ENCODE results near the gene FHIT.

Gene FHIT

GRCh38 chr3:60073228-60073627, 1178.0 kb downstream of the FHIT start:
- DNase-seq = no peak

GRCh38 chr3:60070366-60070765, 1180.9 kb downstream of the FHIT start:
- DNase-seq = no peak

GRCh38 chr3:60065227-60065868, 1185.9 kb downstream of the FHIT start:
- no peak for DNase-seq

- no peak for DNase-seq
These were observed 1186.8 kb downstream of the FHIT start for GRCh38 chr3:60064210-60065178.

GRCh38 chr3:60056404-60056803, 1194.8 kb downstream of the FHIT start:
- DNase-seq = no peak

- DNase-seq = no peak
These were observed 1195.5 kb downstream of the FHIT start for GRCh38 chr3:60055765-60056164.

GRCh38 chr3:60053526-60054265, 1197.6 kb downstream of the FHIT start:
- DNase-seq = no peak

- no peak for DNase-seq
These were observed 1202.8 kb downstream of the FHIT start for GRCh38 chr3:60048447-60048848.

GRCh38 chr3:60047426-60048200, 1203.6 kb downstream of the FHIT start:
- no peak for DNase-seq

GRCh38 chr3:60046210-60046609, 1205.0 kb downstream of the FHIT start:
- no peak for DNase-seq

GRCh38 chr3:60045686-60046085, 1205.6 kb downstream of the FHIT start:
- no peak for DNase-seq

- no peak for DNase-seq
These were observed 1214.4 kb downstream of the FHIT start for GRCh38 chr3:60036803-60037202.

- no peak for DNase-seq
These were observed 1217.3 kb downstream of the FHIT start for GRCh38 chr3:60033901-60034453.

GRCh38 chr3:60030982-60031381, 1220.3 kb downstream of the FHIT start:
- DNase-seq = no peak

GRCh38 chr3:60028233-60028632, 1223.0 kb downstream of the FHIT start:
- DNase-seq = no peak

- no peak for DNase-seq
These were observed 1223.9 kb downstream of the FHIT start for GRCh38 chr3:60027335-60027734.

- no peak for DNase-seq
These were observed 1225.9 kb downstream of the FHIT start for GRCh38 chr3:60025096-60026050.

- DNase-seq = no peak
These were observed 1226.9 kb downstream of the FHIT start for GRCh38 chr3:60024400-60024799.

GRCh38 chr3:60023189-60023588, 1228.1 kb downstream of the FHIT start:
- no peak for DNase-seq

- DNase-seq = no peak
These were observed 1233.6 kb downstream of the FHIT start for GRCh38 chr3:60017631-60018030.
